AG04450 (cell line): Measurements from ENCODE around the gene IFI30. TPM values are rescaled to one million over a fixed set of nuclear protein-coding genes. Genes with fewer than 3 reads are reported as not detected.

Experiments
- CTCF ChIA-PET: fragments of 300-600, 350-600 bp; formaldehyde crosslinking; extraction: SDS; loops from one replicate; lab custom pipeline; 2022; ENCODE audit warnings: antibody characterized with exemption, inconsistent platforms; lab: Charles Lee
- POLR2A ChIA-PET: fragments of 350-600 bp; formaldehyde crosslinking; extraction: SDS; loops from one replicate; lab custom pipeline; 2021; ENCODE audit warnings: antibody characterized with exemption, inconsistent platforms; lab: Yijun Ruan, JAX
- DNase-seq: peaks from one replicate; pipeline ENCODE4 v3.0.0-alpha.2; 2011; ENCODE audit warnings: low read depth, low spot score
- H3K27ac ChIP-seq: one replicate; pipeline ENCODE4 v1.5.1; 2012; ENCODE audit warnings: low read depth, low read length, control low read depth
- H3K27me3 ChIP-seq: one replicate; pipeline ENCODE4 v1.6.0; 2012; ENCODE audit warnings: low read length; ENCODE audit not compliant: control insufficient read depth, insufficient read depth
- H3K4me3 ChIP-seq: 2 replicates; pipeline ENCODE4 v1.5.1; 2011; ENCODE audit warnings: mild to moderate bottlenecking, low read depth, low read length, control low read depth
- H3K9me3 ChIP-seq: 2 replicates; pipeline ENCODE4 v1.5.1; 2012; ENCODE audit warnings: low read length; ENCODE audit not compliant: control insufficient read depth, insufficient read depth
- CTCF ChIP-seq: IDR thresholded peaks from 2 replicates; pipeline ENCODE4 v1.5.1; 2011; ENCODE audit warnings: low read depth, low read length, control low read depth, inconsistent platforms
- polyA plus RNA-seq: library from polyadenylated mRNA; depleted of rRNA; stranded (reverse); fragments of >200 nt; gene quantifications from 2 replicates; pipeline ENCODE4 v1.2.3, GENCODE V29; 2011

IFI30 gene
- polyA plus RNA-seq, 1 experiment: 6.9 TPM

- POLR2A ChIA-PET: no interaction called here
- Histone ChIP-seq H3K9me3 (no peaks in the 10 kb centered on the region; the same call in 1 of the 2 replicates), H3K4me3 (no peak overlapping the region), H3K27me3 (no peaks in the 10 kb centered on the region), H3K27ac (peak overlapping the region; percentile 21)
- CTCF ChIA-PET: no interaction called here
- no peak for TF ChIP-seq CTCF
- DNase-seq: no peak
These were observed 41.3 kb downstream of the IFI30 start for GRCh38 chr19:18214779-18215433.

GRCh38 chr19:18216789-18217188, 43.2 kb downstream of the IFI30 start:
- no peaks in the 10 kb centered on the region for H3K27me3 ChIP-seq
- no peak for TF ChIP-seq CTCF
- no peak overlapping the region for H3K27ac ChIP-seq
- no peak for DNase-seq
- H3K9me3 ChIP-seq: no peaks in the 10 kb centered on the region; the same call in 1 of the 2 replicates
- POLR2A ChIA-PET: interaction anchor here (0.7 kb wide), 1 partner anchor 65 kb away, joined by 3 read pairs; no protein-coding TSS in a partner anchor
- no peak overlapping the region for H3K4me3 ChIP-seq
- CTCF ChIA-PET: no interaction called here

GRCh38 chr19:18218159-18218558, 44.5 kb downstream of the IFI30 start:
- DNase-seq: no peak
- Histone ChIP-seq H3K9me3 (no peaks in the 10 kb centered on the region; the same call in 1 of the 2 replicates), H3K27me3 (no peaks in the 10 kb centered on the region), H3K27ac (no peak overlapping the region), H3K4me3 (no peak overlapping the region)
- CTCF ChIA-PET: interaction anchor here (2.0 kb wide), 1 partner anchor 10 kb away, joined by 6 read pairs; no protein-coding TSS in a partner anchor
- TF ChIP-seq CTCF: no peak
- POLR2A ChIA-PET: no interaction called here

GRCh38 chr19:18218600-18218999, 45.0 kb downstream of the IFI30 start:
- ChIA-PET CTCF (interaction anchor here (1.9 to 2.0 kb wide), 2 partner anchors 10 to 33 kb away, joined by 6 to 7 read pairs; no protein-coding TSS in a partner anchor), POLR2A (interaction anchor here (0.5 kb wide), 1 partner anchor 26 kb away, joined by 3 read pairs; the partner anchor contains the start of gene MPV17L2)
- DNase-seq: no peak
- Histone ChIP-seq H3K4me3 (no peak overlapping the region), H3K27me3 (no peaks in the 10 kb centered on the region), H3K9me3 (no peaks in the 10 kb centered on the region; the same call in 1 of the 2 replicates), H3K27ac (no peak overlapping the region)
- no peak for TF ChIP-seq CTCF

- no peak for DNase-seq
- ChIA-PET POLR2A (interaction anchor here (0.5 kb wide), 1 partner anchor 93 kb away, joined by 3 read pairs; no protein-coding TSS in a partner anchor), CTCF (interaction anchor here (0.8 to 1.9 kb wide), 2 partner anchors 12 to 32 kb away, joined by 4 to 7 read pairs; no protein-coding TSS in a partner anchor)
- H3K9me3 ChIP-seq: peaks cover 3% of the 10 kb centered on the region; the same call in 1 of the 2 replicates
- no peak overlapping the region for H3K27ac ChIP-seq
- no peaks in the 10 kb centered on the region for H3K27me3 ChIP-seq
- no peak overlapping the region for H3K4me3 ChIP-seq
- TF ChIP-seq CTCF: no peak
These were observed 46.5 kb downstream of the IFI30 start for GRCh38 chr19:18219911-18220631.
